ENCODE data around the gene HSF5.

HSF5 gene

DNA sequence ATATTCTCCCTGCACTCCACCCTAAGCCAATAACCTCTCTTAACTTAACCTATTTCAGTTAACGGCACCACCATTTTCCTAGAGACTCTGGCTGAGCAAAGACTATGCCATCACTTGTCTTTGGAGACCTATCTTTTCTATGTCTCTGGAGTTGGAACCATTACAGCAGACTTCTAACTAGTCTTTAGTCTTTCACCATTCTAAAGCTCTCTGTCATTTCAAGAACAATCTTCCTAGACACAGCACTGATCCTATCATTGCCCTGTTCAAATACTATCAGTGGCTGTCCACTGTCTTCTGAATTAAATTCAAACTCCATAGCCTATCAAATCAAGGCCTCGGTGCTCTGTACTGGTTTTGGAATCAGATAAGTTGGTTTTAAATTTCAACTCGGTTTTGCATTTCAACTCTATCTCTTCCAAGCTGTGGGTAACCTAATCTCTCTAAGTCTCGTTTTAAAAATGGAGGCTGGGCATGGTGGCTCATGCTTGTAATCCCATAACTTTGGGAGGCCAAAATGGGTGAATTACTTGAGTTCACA is 102.8 kb downstream of the HSF5 start:
- in situ Hi-C loops (cut with MboI; ENCODE audit: low sequenced_read_pairs, unreplicated experiment), result no loop called here
- TF ChIP-seq CTCF (IDR thresholded peaks at IDR 0.05; ENCODE audit: borderline replicate concordance, control extremely low read depth, extremely low read depth, insufficient read depth, missing control alignments), result no peak
- no peak for DNase-seq (ENCODE audit: low spot score)

GRCh38 chr17:58384897-58385296 is 103.3 kb downstream of the HSF5 start:
- in situ Hi-C loops (cut with MboI; ENCODE audit: low sequenced_read_pairs, unreplicated experiment), result no loop called here
- TF ChIP-seq CTCF (IDR thresholded peaks at IDR 0.05; ENCODE audit: borderline replicate concordance, control extremely low read depth, extremely low read depth, insufficient read depth, missing control alignments), result no peak
- DNase-seq (ENCODE audit: low spot score), result no peak

GRCh38 chr17:58383892-58384462 is 104.2 kb downstream of the HSF5 start:
- TF ChIP-seq CTCF (IDR thresholded peaks at IDR 0.05; ENCODE audit: borderline replicate concordance, control extremely low read depth, extremely low read depth, insufficient read depth, missing control alignments), result no peak
- no peak for DNase-seq (ENCODE audit: low spot score)
- in situ Hi-C loops (cut with MboI; ENCODE audit: low sequenced_read_pairs, unreplicated experiment), result no loop called here

DNA sequence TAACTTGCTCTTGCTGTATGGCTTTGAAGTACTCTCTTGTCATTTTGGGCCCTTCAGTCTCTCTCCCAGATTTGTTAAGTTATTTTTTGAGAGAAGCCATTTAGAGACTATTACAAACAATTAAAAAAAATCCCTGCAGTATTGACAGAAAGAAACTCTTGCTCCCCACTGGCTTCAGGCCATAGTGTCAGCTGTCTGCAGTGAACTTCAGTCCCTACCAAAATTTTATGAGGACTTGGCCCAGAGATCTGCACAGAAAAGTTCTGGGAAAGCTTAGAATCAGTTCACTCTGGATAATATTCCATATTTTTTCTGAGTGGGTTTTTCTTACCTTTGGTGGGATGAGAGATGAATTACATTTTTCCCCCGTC is 105.4 kb downstream of the HSF5 start:
- TF ChIP-seq CTCF (IDR thresholded peaks at IDR 0.05; ENCODE audit: borderline replicate concordance, control extremely low read depth, extremely low read depth, insufficient read depth, missing control alignments), result no peak
- no peak for DNase-seq (ENCODE audit: low spot score)
- in situ Hi-C loops (cut with MboI; ENCODE audit: low sequenced_read_pairs, unreplicated experiment), result no loop called here

GRCh38 chr17:58382108-58382871 is 105.9 kb downstream of the HSF5 start:
- no peak for DNase-seq (ENCODE audit: low spot score)
- in situ Hi-C loops (cut with MboI; ENCODE audit: low sequenced_read_pairs, unreplicated experiment), result no loop called here
- TF ChIP-seq CTCF (IDR thresholded peaks at IDR 0.05; ENCODE audit: borderline replicate concordance, control extremely low read depth, extremely low read depth, insufficient read depth, missing control alignments), result no peak

DNA sequence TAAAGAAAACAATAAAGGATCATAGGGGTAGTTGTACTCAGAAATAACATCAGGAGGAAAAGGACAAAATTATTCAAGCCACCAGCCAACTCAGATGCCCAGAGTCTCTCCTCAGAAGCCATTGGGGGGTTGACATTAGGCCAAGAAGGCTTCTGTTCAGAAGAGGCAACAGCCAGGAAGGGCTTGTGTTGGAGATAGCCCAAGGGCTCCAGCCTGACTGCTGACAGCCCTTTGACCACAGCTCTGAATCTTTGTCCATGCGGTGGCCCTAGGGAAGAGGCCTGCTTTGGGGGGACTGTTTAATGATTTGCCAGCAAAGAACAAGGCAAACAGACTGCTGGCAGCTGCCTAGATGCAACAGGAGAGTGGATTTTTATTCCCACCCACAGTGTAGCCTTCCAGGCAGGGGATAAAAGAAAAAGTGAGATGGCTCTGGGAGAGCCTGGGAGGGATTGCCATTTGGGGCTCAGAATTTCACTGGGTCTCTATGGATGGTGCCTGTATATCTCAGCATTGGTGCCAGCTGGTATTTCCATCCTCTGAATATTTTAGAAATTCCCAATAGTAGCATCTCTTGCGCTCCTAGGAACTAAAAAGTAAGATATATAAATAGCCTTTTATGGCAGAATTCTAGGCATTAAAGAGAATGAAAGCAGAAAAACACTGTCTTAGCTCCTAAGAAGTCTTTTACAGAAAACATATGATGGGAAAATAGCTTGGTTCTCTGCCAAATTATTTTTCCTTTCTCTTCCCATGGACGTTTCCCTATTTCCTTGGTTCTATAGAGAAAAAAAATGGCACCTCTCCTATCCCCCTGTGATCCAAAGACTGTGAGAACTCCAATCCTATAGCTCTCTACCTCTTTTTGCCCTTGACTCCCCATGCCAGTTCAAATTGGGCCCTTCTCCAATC is 106.8 kb downstream of the HSF5 start:
- no peak for DNase-seq (ENCODE audit: low spot score)
- no peak for TF ChIP-seq CTCF (IDR thresholded peaks at IDR 0.05; ENCODE audit: borderline replicate concordance, control extremely low read depth, extremely low read depth, insufficient read depth, missing control alignments)
- in situ Hi-C loops (cut with MboI; ENCODE audit: low sequenced_read_pairs, unreplicated experiment), result no loop called here

All from GM13976 (cell line).